Hematopoietic multipotent progenitor cell treated with erythropoietin and hydrocortisone succinate and interleukin-3 and kit ligand, for 15 days (in vitro differentiated cells): ENCODE data around the gene DUSP22.

Experiments
- DNase-seq: peaks from one replicate; pipeline ENCODE4 v3.0.0-alpha.2; 2015; ENCODE audit warnings: low spot score

The DUSP22 gene

DNA sequence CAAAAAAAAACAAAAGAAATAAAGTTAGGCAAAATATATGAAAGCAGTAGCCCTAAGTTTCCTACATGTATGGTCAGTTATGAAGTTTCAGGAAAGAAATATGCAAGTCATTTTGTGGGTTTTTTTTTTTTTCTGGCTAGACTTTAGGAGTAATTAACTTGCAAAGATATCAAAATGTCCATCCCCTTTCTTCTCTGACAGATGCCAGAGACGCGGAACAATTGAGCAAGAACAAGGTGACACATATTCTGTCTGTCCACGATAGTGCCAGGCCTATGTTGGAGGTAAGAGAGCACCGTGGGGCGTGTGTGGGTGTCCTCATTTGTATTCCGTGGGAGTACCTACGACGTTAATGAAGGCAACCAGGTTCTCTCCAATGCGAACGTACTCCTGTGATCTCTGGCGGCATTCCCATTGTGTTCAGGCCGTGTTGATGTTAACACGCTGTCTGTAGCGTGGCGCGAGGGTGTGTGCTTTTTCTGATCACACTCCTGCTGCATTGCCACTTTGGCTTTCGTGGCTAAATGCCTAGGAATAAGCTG, 19.5 kb downstream of the DUSP22 start:
- no peak for DNase-seq

DNA sequence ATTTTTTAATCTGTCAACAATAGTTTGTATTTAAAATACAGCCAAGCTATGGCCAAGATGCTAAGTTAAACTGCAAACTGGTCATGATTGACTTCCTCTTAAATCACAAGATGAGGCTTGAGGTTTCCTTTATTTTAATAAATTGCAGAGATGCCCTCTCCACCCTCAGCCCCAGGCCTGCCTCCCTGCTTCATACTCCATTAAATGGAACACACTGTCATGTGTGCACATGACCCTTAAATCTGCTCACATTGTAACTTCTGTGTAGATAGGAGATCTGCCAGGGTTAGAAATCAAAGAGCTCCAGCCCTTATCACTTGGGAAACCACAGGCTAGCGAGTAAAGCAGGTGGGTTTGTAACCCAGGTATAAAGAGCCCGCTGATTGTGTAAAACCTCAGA, 20.8 kb downstream of the DUSP22 start:
- no peak for DNase-seq

DNA sequence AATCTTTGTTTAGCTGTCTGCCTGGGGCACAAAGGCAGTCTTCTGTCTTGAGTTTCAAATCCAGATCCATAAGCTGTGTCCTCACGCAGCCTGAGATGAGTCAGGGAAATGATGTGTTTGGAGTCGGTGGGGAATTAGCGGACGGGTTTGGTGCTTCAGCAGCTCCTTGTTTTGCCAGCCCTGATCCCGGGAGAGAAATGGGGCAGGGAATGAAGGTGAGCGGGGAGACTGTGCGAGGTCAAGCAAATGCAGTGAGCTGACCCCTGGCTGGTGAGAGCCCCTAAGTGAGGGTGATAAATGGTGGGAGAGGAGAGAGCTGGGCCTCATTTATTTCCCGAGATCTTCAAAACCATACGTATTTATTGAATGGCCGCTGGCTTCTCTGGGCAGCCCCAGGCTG, 21.6 kb downstream of the DUSP22 start:
- DNase-seq, result no peak

DNA sequence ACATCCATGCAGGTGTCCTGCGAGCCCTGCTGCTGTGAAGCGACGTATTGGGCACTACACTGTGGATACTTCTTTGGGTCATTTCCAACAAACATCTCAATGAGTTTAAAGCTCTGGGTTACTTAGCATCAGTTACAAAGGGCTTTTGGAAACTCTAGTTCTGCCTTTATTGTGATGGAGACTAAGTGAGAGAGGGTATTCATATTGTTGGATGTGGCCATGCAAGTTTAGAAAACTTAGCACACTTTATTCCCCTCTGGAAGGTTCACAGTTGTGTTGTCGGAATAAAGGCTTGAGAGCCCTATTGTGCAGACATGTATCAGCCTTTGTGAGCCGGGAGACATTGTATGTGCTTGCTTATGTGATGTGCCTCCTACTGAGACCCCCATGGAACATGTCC, 22.1 kb downstream of the DUSP22 start:
- DNase-seq, result no peak

DNA sequence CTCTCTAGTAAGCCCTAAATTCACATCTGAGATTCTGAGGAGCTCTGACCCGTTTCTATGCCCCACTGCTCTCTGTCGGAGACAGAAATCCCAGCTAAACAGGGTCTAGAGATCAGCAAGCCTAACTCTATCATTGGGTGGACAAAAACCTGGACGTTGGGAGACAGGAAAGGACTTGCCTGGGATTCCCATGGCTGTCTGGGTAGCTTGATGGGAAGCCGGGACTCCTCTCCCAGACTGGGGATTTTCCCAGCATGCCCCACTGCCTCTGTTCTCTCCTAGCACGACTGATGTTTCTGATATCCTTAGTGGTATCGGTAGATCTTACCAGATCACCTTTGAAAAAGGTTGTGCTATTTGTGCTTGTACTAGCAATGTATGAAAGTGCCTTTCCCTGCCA, 22.9 kb downstream of the DUSP22 start:
- no peak for DNase-seq

DNA sequence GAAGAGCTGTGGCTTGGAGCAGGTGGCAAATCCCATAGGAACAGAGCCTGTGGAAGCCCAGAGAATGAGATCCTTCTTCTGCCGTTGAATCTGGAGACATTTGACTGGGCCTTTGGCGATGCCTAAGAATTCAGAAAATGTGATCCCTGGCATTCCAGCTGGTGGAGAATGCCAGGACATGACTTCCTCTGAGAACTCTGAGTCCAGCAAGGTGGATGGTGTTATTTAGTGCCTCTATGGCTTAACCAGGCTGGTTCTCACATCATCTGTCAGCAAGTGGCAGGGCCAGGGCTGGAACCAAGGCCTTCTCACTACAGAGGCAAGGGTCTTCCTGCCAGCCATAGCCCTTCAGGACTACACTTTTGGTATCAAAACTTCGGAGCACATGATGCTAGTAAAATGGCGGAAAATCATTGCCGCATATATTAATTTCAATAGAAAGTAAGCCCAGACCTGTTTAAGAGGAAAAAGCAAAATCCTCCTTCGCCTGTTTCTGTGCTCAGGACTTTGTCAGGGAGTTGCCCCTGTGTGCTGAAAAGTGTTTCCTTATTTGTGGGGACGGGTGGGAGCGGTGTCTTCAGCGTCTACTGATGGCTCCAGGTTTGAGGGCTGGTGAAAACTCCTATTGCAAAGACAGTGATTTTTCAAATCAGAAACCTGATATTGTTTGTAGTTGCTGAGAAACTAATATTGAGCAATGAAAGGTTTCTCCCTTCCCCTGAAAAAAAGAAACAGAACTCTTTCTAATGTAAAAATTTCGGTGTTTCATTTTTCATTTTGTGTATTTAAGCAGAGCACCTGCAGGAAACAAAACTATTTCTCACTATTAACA, 23.9 kb downstream of the DUSP22 start:
- DNase-seq, result no peak

DNA sequence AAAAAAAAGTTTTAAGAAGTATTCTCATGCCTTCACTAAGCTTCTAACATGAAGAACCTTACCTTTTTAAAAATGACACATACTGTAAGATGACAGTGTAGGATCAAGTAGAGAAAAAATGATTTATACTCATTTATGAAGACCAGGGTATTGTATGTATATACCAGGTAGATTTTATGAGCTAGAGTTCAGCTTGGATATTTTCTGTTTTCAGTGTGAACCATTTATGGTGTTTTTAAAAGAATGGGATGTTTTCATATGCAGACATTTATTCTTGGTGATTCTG, 24.4 kb downstream of the DUSP22 start:
- DNase-seq, result no peak

DNA sequence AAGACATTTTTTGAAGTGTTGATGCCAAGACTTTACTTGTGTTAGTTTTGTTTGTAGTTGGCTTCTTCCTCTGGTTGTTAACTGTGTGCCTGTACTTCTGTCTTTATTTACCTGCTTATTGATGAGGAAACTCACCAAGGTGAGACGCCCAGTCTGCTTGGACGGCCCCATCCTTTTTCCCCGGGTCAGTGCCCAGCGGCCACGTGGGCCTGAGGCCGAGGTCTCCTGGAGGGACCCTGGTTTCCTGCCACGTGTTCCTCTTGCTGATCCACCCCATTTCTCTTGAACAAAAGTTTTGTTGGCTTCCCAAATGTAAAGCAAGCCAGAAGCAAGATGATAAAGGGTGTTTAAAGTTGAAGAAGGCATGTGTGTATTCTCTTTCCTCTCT, 24.8 kb downstream of the DUSP22 start:
- no peak for DNase-seq

DNA sequence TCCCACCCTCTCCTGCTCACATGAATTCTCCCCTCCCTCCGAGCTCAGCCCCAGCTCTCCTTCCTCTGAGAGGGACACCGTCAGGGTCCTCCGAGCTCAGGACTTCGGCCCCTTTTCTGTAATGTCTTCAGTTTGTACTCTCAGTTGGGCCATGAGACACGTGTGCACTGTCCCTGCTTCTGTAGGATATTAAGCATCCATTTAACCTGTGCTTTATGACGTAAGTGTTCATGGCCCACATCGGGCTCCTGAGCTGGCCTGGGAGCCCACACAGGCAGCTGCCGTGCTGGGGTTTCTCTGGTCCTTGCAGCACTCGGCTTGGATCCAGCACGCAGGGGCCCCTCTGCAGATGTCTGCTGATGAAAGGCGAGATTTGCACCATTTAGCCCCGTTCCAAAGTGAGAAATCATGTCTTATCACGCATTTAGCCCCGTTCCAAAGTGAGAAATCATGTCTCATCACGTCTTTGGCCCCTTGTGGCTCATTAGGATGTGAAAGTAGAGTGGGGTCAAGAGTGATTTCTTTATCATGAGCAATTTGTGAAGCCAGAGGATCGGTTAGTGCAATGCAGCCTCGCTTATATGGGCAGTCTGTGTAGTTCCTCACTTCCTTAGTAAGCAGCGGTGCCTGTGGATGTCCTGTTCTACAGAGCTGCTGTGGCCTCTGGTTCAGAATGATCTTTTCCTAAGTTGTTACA, 25.3 kb downstream of the DUSP22 start:
- DNase-seq, result no peak

DNA sequence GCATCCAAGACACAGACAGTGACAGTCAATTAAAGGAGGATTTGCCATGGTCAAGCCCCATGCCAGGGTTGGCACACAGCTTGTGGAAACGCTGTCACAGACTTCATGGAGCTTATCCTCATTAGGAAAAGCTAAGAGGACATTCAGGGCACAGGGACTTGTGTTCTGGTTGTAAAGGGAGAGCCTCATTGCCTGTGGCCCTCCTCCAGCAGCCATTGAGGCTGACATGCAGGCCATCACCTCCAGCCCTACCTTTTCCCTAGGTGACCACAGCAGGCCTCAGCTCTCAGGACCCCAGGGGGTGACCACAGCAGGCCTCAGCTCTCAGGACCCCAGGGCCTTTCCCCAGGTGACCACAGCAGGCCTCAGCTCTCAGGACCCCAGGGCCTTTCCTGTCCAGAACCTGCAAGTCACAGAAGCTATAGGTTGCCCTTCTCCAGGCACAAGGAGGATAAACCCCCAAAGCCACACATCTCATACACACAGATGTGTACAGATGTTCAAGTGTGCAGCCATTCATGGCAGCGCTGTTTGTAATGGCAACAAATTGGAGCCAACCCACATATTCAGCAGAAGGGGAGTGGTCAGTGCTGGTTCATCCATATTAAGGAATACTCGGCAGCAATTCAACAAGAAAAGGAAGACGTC, 26.1 kb downstream of the DUSP22 start:
- DNase-seq, result no peak

DNA sequence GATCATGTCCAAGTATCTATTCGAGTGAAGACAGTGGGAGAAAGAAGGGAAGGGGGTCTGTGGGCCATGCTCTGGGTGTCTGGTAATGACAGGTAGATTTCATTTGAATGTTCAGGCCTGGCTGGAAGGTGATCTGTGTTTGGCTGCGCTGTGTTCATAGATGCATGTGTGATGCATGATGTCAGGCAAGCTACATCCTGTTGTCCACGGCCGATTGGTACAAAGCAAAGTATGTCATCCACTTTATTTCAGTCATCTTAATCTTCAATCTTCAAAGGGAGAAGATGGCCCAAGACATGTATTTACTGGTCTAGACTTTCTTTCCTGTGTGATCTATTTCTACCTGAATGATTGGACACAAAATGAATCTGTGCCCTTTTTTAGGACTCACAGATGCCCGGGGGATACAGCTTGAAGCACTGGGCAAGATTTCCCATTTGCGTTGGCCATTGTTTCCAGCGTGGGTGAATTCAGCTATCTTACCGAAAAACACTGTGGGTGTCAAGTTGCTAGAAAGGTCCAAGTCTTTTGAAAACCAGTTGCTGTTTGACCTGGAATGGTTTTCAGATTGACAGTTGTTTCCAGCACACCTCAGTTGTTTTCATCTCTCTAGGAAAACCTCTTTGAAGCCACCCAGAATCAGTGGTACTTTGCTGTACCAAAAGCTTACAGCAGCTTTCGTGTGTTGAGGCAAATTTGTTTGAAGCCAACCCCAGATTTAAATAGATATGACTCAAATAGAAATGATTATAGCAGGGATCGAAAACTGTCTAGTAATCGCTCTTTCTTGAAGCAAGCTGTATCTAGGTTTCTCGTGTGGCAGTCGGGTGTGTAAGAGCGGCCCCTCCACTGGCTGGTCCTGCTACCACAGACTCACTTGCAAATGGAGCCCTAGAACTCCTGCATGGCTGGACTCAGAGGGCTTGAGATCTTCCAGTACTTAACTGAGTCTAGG, 27.2 kb downstream of the DUSP22 start:
- DNase-seq, result no peak

DNA sequence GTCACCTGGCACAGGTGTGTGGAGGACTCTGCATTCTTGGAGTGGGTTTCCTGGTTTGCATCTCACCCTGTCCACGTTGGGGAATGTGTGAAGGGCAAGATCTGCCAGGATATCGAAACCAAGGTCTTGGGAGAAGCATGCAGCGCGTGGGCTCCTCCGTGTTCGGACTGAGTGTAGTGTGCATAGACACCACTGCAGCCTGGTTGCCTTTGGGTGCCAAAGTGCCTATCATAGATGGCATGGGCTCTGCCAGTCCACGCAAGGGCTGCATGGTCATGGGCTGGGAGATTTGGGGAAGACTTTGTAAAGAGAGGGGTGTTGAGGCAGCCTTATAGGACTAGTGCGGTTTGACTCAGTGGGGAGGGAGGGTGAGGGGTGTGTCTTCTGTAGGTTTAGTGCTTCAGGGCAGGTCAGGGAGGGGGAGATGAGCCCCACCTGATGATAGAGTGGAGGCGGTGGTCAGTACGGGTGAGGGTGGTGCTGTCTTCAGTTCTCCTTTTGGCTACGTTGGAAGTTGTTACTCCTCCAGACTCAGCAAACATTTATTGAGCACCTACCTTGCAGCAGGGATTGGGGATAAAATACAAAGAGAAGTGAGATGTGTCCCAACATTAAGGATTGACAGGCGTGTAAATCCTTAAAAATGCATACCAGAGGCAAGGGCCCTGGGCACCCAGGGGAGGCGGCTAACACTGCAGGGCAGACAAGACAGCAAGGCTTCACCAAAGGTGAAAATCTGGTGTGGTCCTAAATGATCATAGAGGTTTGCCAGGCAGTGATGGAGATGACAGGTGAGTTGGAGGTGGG, 28.3 kb downstream of the DUSP22 start:
- no peak for DNase-seq

DNA sequence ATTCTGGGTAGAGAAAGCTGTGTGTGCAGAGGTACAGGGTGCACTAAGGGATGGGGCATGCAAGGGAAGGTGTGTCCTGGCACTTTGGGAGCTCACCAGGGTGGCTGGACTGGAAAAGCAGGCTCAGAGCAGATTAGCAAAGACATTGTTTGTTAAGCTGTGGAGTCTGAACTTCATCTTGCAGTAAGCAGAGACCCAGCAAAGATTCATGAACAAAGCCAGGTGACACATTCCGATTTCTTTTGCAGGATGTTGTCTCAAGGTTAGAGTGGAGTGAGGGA, 28.8 kb downstream of the DUSP22 start:
- DNase-seq, result no peak

DNA sequence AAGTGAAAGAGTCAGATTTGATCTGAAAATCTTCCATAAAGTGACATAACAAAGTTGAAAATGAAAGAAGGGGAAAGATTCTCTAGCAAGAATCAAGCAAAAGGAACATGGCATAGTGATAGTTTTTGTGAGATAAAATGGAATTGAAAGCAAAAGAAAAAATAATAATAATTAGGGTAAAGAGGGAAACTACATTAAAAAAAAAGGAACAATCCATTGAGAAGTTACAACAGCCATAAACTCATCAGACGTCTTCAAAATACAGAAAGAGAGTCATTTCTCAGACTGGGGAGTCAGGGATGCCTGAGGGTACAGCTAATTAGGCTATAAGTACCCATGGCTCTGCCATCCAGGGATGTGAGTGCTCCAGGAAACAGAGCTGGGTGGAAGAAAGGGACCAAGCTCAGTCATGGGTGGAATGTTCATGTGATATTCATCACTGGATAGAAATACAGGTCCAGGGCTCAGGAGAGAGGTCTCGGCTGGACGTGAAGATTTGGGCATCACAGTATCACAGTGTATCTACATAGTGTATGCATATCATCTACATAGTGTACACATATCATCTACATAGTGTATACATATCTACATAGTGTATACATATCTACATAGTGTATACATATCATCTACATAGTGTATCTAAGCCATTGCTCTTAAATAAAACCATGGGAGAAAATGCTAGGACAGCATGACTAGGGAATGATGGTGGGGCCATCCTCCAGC, 29.4 kb downstream of the DUSP22 start:
- DNase-seq, result no peak

DNA sequence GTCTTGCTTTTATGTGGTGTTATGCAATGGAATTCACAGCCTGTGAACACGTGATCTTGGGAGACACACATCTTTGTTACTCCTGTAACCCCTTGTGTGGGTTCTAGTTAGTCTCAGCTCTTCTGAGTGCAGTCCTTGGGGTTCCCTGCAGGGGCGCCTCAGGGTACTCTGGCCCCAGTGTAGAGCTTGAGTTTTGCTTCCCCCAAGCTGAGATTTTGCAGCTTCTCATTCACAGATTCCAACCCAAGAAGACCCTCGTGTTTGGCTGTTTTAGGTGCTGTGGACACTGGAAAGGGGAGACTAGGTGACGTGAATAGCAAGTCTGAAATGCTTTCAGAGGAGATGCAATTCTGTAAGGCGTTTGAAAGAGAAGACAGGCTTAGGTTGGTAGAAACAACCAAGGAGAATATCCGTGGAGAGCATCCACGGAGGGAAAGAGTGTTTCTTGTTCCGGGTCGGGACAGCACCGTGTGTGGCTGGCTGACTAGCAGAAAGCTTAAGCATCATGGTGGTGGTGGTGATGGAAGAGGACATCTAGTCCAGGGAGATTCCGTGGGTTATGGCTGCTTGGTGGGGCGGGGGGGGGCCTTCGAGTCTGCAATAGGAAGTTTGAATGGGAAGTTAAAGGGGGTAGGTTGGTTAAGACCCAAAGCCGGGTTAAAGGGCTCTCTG, 30.1 kb downstream of the DUSP22 start:
- DNase-seq, result no peak

DNA sequence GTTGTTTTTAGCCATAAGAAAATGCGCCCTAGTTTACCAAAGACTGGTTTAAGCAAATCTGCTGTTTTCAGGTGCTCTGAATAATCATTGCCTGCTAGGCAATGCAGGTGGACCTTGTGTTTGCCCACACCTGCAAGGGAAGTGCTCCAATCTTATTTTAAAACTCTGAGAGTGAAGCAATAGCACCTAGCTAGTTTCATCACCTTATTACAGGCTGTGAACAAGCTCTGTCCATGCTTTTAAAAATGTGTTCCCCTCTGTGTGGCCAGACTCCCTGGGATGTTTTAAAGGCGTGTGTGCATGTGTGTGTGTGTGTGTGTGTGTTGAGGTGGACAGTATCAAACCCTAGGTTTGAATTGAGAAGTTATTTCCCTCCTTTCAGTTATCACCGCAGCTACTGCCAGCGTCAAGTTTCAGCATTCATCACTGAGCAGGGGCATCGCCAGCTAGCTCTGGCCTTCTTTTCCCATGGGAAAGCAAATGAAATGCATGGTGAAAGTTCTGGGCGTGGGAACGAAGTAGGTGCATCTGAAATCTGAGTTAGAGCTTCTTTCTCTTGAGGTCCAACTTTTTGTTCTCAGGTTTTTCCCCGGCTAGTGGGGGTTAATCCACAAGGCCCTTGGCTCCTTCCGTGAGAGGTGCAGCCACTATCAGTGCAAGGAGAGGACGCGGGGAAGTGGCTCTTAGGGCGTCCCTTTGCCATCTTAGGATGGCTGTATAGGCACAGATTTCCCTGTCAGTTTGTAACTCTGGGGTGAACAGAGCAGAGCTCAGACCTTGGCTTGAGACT, 30.8 kb downstream of the DUSP22 start:
- no peak for DNase-seq

DNA sequence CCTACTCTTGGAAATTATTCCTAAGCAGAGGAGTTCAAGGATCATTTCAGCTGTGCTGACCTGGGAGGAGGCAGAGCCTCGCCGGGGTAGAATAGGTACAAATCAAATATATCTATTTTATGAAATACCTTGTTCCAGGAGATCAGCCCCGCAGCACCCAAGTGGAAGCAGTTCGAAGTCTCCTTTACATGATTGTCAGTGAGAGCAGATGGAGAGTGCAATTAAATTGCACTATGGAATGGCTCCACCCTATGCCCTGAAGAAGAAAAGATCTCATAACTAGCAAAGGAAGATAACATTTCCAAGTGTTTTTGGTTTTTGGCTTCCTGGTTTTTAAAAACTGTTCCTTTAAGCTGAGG, 31.4 kb downstream of the DUSP22 start:
- no peak for DNase-seq

DNA sequence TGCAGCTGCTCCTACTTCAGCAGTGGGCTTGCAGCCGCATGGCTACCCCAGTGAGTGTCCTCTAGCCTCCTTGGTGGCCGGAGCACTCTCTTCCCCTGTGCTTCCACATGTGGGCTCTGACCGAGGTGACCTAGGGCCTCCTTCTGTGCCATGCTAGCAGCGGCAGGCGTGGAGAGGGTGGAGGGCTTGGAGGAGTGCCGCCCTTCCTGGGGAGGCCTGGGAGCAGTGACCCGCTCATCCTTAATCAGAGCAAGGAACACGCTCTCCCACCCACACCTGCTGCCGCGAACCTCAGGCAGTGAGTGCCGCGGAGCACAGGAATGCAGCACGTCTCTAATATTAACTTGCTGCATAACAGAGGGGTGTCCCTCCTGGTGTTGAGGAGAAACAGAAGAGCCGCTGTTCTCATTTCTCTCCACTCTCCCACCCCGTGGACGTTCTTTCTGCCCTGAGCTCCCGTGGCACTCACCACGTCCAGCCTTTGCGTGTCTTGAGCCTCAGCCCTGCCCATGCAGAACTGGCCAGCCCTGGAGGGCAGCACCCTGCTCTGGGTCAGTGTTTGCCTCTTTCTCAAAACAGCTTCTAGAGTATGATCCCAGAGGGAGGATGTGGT, 31.9 kb downstream of the DUSP22 start:
- no peak for DNase-seq

DNA sequence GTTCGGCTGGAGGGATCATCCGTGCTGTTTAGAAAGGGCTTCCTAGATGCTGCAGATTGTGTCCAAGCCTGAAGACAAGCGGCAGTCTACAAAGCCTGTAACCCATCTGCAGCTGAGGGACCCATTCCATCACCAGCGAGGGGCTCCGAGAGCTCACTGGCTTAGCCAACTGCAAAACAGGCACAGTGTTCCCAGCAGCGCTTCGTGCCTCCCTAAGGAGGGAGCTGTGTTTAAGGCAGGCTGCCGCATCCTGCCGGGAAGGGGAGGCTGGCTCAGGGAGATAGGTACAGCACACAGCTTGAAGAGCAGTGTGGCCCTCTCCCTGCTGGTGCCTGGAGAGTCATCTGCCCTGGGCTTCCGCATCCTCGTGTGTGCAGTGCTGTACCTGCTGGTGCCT, 32.4 kb downstream of the DUSP22 start:
- no peak for DNase-seq
